OCI-LY7 (cell line): ENCODE results near the gene APBB3. TPM values are rescaled to one million over a fixed set of nuclear protein-coding genes. Genes with fewer than 3 reads are reported as not detected.
A peak's percentile ranks its signal among the peaks of the same experiment; 100 is the strongest.

ENCODE experiments used
- Bru-seq: library from RNA; stranded (reverse); fragments of 400-500 nt; gene quantifications from one replicate; lab custom pipeline; 2021; lab: Mats Ljungman, UMichigan
- BruChase-seq, 2 experiments: library from RNA; stranded (reverse); fragments of 400-500 nt; gene quantifications; one replicate each; lab custom pipeline; 2021; lab: Mats Ljungman, UMichigan
- BruUV-seq: library from RNA; stranded (reverse); fragments of 400-500 nt; replicated peaks from 2 replicates; lab custom pipeline; 2021; lab: Mats Ljungman, UMichigan
- CTCF ChIA-PET: fragments of 300-600 bp; sonication (Branson Sonifier 250); formaldehyde crosslinking; loops from one replicate; lab custom pipeline; 2022; ENCODE audit warnings: antibody characterized with exemption; ENCODE audit not compliant: unreplicated experiment; lab: Charles Lee
- POLR2A ChIA-PET: fragments of 300-600 bp; sonication (Branson Sonifier 250); formaldehyde crosslinking; loops from one replicate; lab custom pipeline; 2022; ENCODE audit warnings: antibody characterized with exemption; lab: Charles Lee
- DNase-seq: peaks from one replicate; pipeline ENCODE4 v3.0.0-alpha.2; 2015; ENCODE audit warnings: low spot score
- H2AFZ ChIP-seq: fragments of 200-600 bp; sonication (generic), shearing (Covaris generic); 2 replicates; pipeline ENCODE4 v1.6.1; 2014; ENCODE audit warnings: mild to moderate bottlenecking, antibody characterized with exemption, low read length, moderate library complexity
- H3K27ac ChIP-seq: fragments of 200-600 bp; sonication (generic); 2 replicates; pipeline ENCODE4 v1.5.1; 2014; ENCODE audit warnings: mixed run types, low read depth, mild to moderate bottlenecking, moderate library complexity, low read length, inconsistent platforms; ENCODE audit not compliant: poor library complexity, severe bottlenecking
- H3K36me3 ChIP-seq: fragments of 200-600 bp; sonication (generic); 2 replicates; pipeline ENCODE4 v1.6.1; 2014; ENCODE audit warnings: mild to moderate bottlenecking, antibody characterized with exemption, low read length, moderate library complexity, mixed read lengths; ENCODE audit not compliant: insufficient read depth
- H3K4me1 ChIP-seq: fragments of 200-600 bp; sonication (generic); 2 replicates; pipeline ENCODE4 v1.5.1; 2014; ENCODE audit warnings: mild to moderate bottlenecking, low read length; ENCODE audit not compliant: insufficient read depth, poor library complexity, severe bottlenecking
- H3K4me2 ChIP-seq: fragments of 200-600 bp; sonication (generic); 2 replicates; pipeline ENCODE4 v1.6.1; 2014; ENCODE audit warnings: mild to moderate bottlenecking, low read length
- H3K4me3 ChIP-seq: fragments of 200-600 bp; sonication (generic); 2 replicates; pipeline ENCODE4 v1.5.1; 2014; ENCODE audit warnings: mild to moderate bottlenecking, low read depth, low read length; ENCODE audit not compliant: poor library complexity, severe bottlenecking
- H3K79me2 ChIP-seq: fragments of 200-600 bp; sonication (generic); 2 replicates; pipeline ENCODE4 v1.6.1; 2016; ENCODE audit warnings: low read depth, mild to moderate bottlenecking, low read length, moderate library complexity, mixed read lengths; ENCODE audit not compliant: insufficient read depth
- H3K9me2 ChIP-seq: fragments of 200-600 bp; sonication (generic); 2 replicates; pipeline ENCODE4 v1.6.1; 2016; ENCODE audit warnings: mild to moderate bottlenecking, low read length, mixed read lengths; ENCODE audit not compliant: insufficient read depth
- H3K9me3 ChIP-seq: fragments of 200-600 bp; sonication (generic); 2 replicates; pipeline ENCODE4 v1.6.1; 2014; ENCODE audit warnings: mild to moderate bottlenecking, mixed run types, low read length, mixed read lengths
- H4K20me1 ChIP-seq: fragments of 200-600 bp; sonication (generic); 2 replicates; pipeline ENCODE4 v1.6.1; 2014; ENCODE audit warnings: mild to moderate bottlenecking, antibody characterized with exemption, low read length, moderate library complexity, mixed read lengths; ENCODE audit not compliant: insufficient read depth
- EZH2phosphoT487 ChIP-seq: fragments of 200-600 bp; sonication (generic); IDR thresholded peaks from 2 replicates; pipeline ENCODE4 v1.6.1; 2018; ENCODE audit warnings: low read depth, borderline replicate concordance, mild to moderate bottlenecking, mixed run types, antibody characterized with exemption, low read length, moderate library complexity, mixed read lengths
- intact Hi-C: fragments of 100-400 bp; cut with micrococcal nuclease; formaldehyde crosslinking; loops from one replicate; pipeline ENCODE4 v1.10.0; 2022; ENCODE audit not compliant: unreplicated experiment
- long read RNA-seq: library from polyadenylated mRNA; stranded (forward); transcript quantifications from one replicate; pipeline ENCODE4 v2.0.0, GENCODE V29; 2022
- total RNA-seq, 2 experiments: library from RNA; depleted of rRNA in 1 of 2; stranded (reverse); fragments of >200 nt in 1 of 2; shearing (Covaris generic) in 1 of 2; gene quantifications; 2 replicates each; pipeline ENCODE4 v1.2.3, GENCODE V29; 2014 to 2022
- TF ChIP-seq, protein P1 (sequence below): fragments of 200-600 bp; sonication (generic); conservative IDR thresholded peaks from 2 replicates; pipeline ENCODE4 v1.5.1; 2014; ENCODE audit warnings: mild to moderate bottlenecking, antibody characterized with exemption, low read length, moderate library complexity, mixed read lengths

Gene APBB3, protein sequence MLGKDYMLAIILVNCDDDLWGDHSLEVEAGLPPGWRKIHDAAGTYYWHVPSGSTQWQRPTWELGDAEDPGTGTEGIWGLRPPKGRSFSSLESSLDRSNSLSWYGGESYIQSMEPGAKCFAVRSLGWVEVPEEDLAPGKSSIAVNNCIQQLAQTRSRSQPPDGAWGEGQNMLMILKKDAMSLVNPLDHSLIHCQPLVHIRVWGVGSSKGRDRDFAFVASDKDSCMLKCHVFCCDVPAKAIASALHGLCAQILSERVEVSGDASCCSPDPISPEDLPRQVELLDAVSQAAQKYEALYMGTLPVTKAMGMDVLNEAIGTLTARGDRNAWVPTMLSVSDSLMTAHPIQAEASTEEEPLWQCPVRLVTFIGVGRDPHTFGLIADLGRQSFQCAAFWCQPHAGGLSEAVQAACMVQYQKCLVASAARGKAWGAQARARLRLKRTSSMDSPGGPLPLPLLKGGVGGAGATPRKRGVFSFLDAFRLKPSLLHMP
- 22.7 and 37.9 TPM in 2 replicates for total RNA-seq (2014; rRNA removed; shearing (Covaris generic))
- 32.1 and 32.2 TPM in 2 replicates for total RNA-seq (2022)
- percentile 58 among the genes with signal in this experiment for Bru-seq, nascent RNA
- BruChase-seq, experiment 1, labeled RNA remaining after a 6-hour chase, result percentile 65 among the genes with signal in this experiment
- percentile 70 among the genes with signal in this experiment for BruChase-seq, experiment 2, labeled RNA remaining after a 2-hour chase
- long read RNA-seq, transcript APBB3-205 (12 exons, 1,455 nt), result major isoform, 5 of 35 reads
- long read RNA-seq, partial matches to known transcripts, result 14 of 35 reads
- long read RNA-seq, other reads (novel, unspliced or antisense), result 15 of 35 reads

DNA sequence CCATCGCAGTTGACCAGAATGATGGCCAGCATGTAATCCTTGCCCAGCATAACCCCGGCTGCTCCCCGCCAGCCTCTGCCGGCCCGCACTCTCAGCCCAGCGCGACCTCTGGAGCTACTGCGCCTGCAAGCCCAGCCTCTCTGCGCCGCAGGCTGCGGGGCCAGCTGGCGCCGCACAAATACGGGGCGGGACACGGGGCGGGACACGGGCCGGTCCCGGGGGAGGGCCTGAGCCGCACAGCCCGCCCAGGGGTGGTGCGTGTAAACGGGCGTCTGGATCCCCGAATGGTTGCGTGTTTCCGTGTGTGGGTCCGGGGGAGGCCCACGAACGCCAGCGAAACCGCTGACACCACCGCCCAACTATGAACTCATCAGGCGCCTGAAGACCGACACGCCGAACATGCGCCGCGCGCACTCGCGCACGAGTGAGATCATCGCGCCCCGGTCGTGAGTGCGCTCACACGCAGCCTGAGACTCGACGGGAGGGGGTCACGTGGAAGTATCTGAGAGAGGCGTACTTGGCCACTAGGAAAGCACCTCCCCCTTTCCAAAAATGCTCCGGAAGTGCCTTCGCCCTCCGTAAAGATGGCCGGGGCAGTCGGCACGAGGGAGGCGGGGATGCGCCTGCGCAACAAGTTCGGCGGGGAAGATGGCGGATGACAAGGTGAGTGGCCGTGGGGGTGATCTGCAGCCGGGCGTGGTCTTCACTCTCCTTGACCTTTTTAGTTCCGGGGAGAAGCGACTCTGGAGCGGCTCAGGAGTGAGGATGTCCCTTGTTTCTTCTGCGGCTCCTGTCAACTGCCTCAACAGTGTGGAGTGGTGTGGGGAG, at the start of gene APBB3, which contains the start of gene SLC35A4:
Gene APBB3, minus strand, starts transcription at position 403 of the 828 bp plus-strand sequence. Its CDS starts 353 bp downstream, at position 50.
Gene SLC35A4, plus strand, starts transcription at position 633 of the 828 bp plus-strand sequence. CDS start 2,342 bp downstream, outside the sequence.
- Histone ChIP-seq H3K4me3 (peak within 1 kb of the TSS; percentile 87), H3K9me3 (no peaks in the 10 kb centered on the region), H4K20me1 (no peaks in the 10 kb centered on the region), H3K4me2 (peak within 1 kb of the TSS; percentile 97), H3K9me2 (no peaks in the 10 kb centered on the region), H2AFZ (peak within 1 kb of the TSS; percentile 90), H3K27ac (peak within 1 kb of the TSS; percentile 45), H3K79me2 (peaks cover 17% of the 10 kb centered on the region), H3K4me1 (peaks cover 25% of the 10 kb centered on the region), H3K36me3 (peaks cover 39% of the 10 kb centered on the region)
- no TSS peak for BruUV-seq
- ChIA-PET POLR2A (no interaction called here), CTCF (interaction anchor here (0.6 kb wide), 1 partner anchor 130 kb away, joined by 3 read pairs; no protein-coding TSS in a partner anchor)
- DNase-seq, result peak; percentile 96
- intact Hi-C loops, result loop anchor here (2.0 kb wide), 1 partner anchor 74 kb away; the partner anchor contains the start of gene TMCO6
- TF ChIP-seq, protein P1, sequence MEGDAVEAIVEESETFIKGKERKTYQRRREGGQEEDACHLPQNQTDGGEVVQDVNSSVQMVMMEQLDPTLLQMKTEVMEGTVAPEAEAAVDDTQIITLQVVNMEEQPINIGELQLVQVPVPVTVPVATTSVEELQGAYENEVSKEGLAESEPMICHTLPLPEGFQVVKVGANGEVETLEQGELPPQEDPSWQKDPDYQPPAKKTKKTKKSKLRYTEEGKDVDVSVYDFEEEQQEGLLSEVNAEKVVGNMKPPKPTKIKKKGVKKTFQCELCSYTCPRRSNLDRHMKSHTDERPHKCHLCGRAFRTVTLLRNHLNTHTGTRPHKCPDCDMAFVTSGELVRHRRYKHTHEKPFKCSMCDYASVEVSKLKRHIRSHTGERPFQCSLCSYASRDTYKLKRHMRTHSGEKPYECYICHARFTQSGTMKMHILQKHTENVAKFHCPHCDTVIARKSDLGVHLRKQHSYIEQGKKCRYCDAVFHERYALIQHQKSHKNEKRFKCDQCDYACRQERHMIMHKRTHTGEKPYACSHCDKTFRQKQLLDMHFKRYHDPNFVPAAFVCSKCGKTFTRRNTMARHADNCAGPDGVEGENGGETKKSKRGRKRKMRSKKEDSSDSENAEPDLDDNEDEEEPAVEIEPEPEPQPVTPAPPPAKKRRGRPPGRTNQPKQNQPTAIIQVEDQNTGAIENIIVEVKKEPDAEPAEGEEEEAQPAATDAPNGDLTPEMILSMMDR, result no peak
- no peak for TF ChIP-seq EZH2phosphoT487

DNA sequence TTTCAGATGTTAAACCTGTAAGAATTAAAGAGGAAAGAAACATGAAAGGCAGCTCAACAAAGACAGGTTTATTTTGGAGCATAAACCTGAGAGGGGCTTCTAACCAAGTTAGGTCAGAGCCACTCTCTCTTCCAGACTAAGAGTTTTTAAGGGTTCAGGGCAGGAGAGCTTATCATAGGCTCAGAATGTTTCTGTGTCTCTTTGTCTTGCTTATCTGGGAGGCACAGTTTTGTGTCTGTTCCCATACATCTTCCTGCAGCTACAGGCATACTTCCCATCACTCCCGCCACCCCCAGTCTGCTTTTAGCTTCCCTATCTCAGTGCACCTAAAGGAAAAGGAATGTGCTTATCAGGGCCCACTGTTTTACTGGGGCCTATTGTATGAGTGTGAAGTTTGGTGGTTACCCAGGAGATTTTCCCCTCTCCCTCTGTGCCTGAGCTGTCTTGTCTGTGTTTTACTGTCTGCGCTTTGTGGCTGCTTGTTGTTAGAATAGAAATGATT, 46.7 kb upstream of the APBB3 start:
- H3K9me3 ChIP-seq, result no peaks in the 10 kb centered on the region
- no peak for TF ChIP-seq EZH2phosphoT487
- TF ChIP-seq, protein P1, result no peak
- H3K4me3 ChIP-seq, result no peak overlapping the region
- DNase-seq, result no peak
- H4K20me1 ChIP-seq, result no peaks in the 10 kb centered on the region
- CTCF ChIA-PET, result no interaction called here
- H3K4me1 ChIP-seq, result no peaks in the 10 kb centered on the region
- no peak overlapping the region for H3K4me2 ChIP-seq
- H3K27ac ChIP-seq, result no peak overlapping the region
- no peaks in the 10 kb centered on the region for H3K9me2 ChIP-seq
- H3K36me3 ChIP-seq, result no peaks in the 10 kb centered on the region
- H2AFZ ChIP-seq, result no peak overlapping the region
- POLR2A ChIA-PET, result no interaction called here
- intact Hi-C loops, result no loop called here
- H3K79me2 ChIP-seq, result no peaks in the 10 kb centered on the region
- no TSS peak for BruUV-seq
